ENCODE results near the gene NOC4L. TPM values are rescaled to one million over a fixed set of nuclear protein-coding genes. Genes with fewer than 3 reads are reported as not detected.
A peak's percentile ranks its signal among the peaks of the same experiment; 100 is the strongest.

NOC4L gene
- total and polyA plus RNA-seq, 11 donors = 7.9 to 21.1 (median 10.3) TPM

- H3K27me3 ChIP-seq = no peaks in the 10 kb centered on the region
- ATAC-seq (no peak), DNase-seq (peak in 1 of 5 donors; percentile 10)
- no peak overlapping the region for H3K4me3 ChIP-seq
- H3K4me1 ChIP-seq = peaks cover 0 to 6% (median 3%) of the 10 kb centered on the region in 12 donors
- peaks cover 0 to 47% (median 44%) of the 10 kb centered on the region in 9 donors for H3K36me3 ChIP-seq
- no peak overlapping the region for H3K27ac ChIP-seq
- no peaks in the 10 kb centered on the region for H3K9me3 ChIP-seq
- no peak for TF ChIP-seq POLR2A (IDR thresholded peaks at IDR 0.05)
- TF ChIP-seq, protein P1, sequence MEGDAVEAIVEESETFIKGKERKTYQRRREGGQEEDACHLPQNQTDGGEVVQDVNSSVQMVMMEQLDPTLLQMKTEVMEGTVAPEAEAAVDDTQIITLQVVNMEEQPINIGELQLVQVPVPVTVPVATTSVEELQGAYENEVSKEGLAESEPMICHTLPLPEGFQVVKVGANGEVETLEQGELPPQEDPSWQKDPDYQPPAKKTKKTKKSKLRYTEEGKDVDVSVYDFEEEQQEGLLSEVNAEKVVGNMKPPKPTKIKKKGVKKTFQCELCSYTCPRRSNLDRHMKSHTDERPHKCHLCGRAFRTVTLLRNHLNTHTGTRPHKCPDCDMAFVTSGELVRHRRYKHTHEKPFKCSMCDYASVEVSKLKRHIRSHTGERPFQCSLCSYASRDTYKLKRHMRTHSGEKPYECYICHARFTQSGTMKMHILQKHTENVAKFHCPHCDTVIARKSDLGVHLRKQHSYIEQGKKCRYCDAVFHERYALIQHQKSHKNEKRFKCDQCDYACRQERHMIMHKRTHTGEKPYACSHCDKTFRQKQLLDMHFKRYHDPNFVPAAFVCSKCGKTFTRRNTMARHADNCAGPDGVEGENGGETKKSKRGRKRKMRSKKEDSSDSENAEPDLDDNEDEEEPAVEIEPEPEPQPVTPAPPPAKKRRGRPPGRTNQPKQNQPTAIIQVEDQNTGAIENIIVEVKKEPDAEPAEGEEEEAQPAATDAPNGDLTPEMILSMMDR (IDR thresholded peaks at IDR 0.05) = no peak
- intact Hi-C loops (cut with DNase I) = no loop called here
- 85 to 87% (median 86%) methylated on average over 13 of the region's 13 CpGs for WGBS, 4 donors
These were observed 6.7 kb upstream of the NOC4L start for GRCh38 chr12:132137483-132138125.

- DNase-seq = peak in 2 of 5 donors; percentile 21 to 55
- intact Hi-C loops (cut with DNase I) = no loop called here
- no peak for TF ChIP-seq POLR2A (IDR thresholded peaks at IDR 0.05)
- 93 to 96% (median 95%) methylated on average over 25 to 34 of the region's 34 CpGs for WGBS, 4 donors
- Histone ChIP-seq H3K36me3 (peaks cover 0 to 47% (median 44%) of the 10 kb centered on the region in 9 donors), H3K27me3 (no peaks in the 10 kb centered on the region), H3K4me3 (no peak overlapping the region), H3K27ac (no peak overlapping the region), H3K4me1 (peaks cover 0 to 20% (median 12%) of the 10 kb centered on the region in 12 donors), H3K9me3 (no peaks in the 10 kb centered on the region)
- no peak for ATAC-seq
These were observed 5.1 kb upstream of the NOC4L start for GRCh38 chr12:132138941-132139871.

DNA sequence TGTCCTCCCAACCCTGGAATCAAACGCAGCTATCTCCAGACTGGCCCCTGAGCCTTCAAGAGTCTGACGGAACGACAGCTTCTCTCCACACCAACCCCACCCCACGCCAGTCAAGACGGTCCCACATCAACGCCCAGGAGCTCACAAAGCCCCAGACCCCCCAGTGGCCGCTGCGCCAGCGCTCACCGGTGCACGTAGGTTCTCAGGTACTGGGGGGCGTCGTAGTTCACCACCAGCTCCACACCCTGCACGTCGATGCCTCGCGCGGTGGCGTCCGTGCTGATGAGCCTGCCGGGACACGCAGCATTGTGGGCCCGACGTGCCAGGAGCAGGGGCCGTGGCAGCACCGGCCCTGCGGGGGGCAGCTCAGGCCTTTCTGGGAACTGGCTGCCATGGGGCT is 4.3 kb upstream of the NOC4L start:
- peaks cover 2 to 24% (median 14%) of the 10 kb centered on the region in 12 donors for H3K4me1 ChIP-seq
- TF ChIP-seq, protein P1 (IDR thresholded peaks at IDR 0.05) = no peak
- TF ChIP-seq POLR2A (IDR thresholded peaks at IDR 0.05) = no peak
- DNase-seq (peak in 1 of 5 donors; percentile 18), ATAC-seq (no peak)
- WGBS, 4 donors = 92 to 96% (median 96%) methylated on average over 19 to 27 of the region's 27 CpGs
- intact Hi-C loops (cut with DNase I) = no loop called here
- peaks cover 0 to 47% (median 44%) of the 10 kb centered on the region in 9 donors for H3K36me3 ChIP-seq
- no peak overlapping the region for H3K27ac ChIP-seq
- H3K9me3 ChIP-seq = no peaks in the 10 kb centered on the region
- H3K27me3 ChIP-seq = no peaks in the 10 kb centered on the region
- no peak overlapping the region for H3K4me3 ChIP-seq

DNA sequence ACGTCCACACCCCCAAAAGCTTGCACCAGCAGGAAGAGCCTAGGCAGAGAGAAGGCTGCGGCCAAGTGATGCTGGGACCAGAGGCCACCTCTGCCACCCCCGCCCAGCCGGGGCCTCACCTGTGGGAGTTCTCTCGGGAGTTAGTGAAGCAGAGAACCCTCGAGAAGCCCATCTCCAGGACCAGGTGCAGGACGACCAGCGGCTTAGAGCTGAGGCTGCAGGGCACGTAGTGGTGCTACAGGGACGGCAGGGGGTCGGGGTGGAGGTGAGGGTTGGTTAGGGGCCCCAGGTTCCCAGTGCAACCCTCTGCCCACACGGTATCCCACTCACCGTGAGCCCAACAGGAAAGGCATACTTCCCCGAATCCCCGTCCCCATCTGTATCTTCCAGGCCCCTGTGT is 3.8 kb upstream of the NOC4L start:
- Histone ChIP-seq H3K27ac (no peak overlapping the region), H3K4me3 (no peak overlapping the region), H3K36me3 (peaks cover 0 to 47% (median 44%) of the 10 kb centered on the region in 9 donors), H3K9me3 (no peaks in the 10 kb centered on the region), H3K27me3 (no peaks in the 10 kb centered on the region), H3K4me1 (peaks cover 3 to 30% (median 20%) of the 10 kb centered on the region in 12 donors)
- DNase-seq = peak in 1 of 5 donors; percentile 27
- intact Hi-C loops (cut with DNase I) = no loop called here
- WGBS, 4 donors = 88 to 97% (median 93%) methylated on average over 10 to 15 of the region's 15 CpGs
- ATAC-seq = no peak
- TF ChIP-seq, protein P1 (IDR thresholded peaks at IDR 0.05) = no peak
- no peak for TF ChIP-seq POLR2A (IDR thresholded peaks at IDR 0.05)
